ENCODE measurements around the gene RNASE9. TPM values are rescaled to one million over a fixed set of nuclear protein-coding genes. Genes with fewer than 3 reads are reported as not detected.
"Not testable (repeated sequence)": the region's sequence is repeated elsewhere in the genome, so short reads cannot be mapped to it uniquely, and the experiment has no call there.

RNASE9 gene
- total RNA-seq, 4 donors from 2014 or later = not detected

DNA sequence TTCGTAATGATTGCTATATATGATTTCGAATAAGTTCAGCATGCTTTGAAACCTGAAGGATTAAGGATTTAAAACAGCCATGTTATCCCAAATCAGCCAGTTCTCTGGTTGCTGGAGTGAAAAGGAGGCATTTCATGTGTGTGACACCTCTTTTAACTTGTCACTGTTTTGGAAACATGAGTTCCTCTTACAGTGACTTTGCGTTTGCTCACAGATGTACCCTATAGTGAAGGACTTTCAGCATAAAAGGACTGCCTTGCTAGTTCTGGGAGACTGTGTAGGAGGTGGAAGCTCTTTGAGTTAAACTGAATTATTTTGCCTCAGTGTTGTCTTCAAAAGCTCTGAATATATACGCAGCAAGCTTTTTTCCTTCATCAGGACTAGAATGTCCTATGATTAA, 19.4 kb upstream of the RNASE9 start:
- H3K4me1 ChIP-seq = no peaks in the 10 kb centered on the region
- H3K27ac ChIP-seq = no peak overlapping the region
- H3K9me3 ChIP-seq = no peaks in the 10 kb centered on the region
- ATAC-seq = no peak
- TF ChIP-seq, protein P1, sequence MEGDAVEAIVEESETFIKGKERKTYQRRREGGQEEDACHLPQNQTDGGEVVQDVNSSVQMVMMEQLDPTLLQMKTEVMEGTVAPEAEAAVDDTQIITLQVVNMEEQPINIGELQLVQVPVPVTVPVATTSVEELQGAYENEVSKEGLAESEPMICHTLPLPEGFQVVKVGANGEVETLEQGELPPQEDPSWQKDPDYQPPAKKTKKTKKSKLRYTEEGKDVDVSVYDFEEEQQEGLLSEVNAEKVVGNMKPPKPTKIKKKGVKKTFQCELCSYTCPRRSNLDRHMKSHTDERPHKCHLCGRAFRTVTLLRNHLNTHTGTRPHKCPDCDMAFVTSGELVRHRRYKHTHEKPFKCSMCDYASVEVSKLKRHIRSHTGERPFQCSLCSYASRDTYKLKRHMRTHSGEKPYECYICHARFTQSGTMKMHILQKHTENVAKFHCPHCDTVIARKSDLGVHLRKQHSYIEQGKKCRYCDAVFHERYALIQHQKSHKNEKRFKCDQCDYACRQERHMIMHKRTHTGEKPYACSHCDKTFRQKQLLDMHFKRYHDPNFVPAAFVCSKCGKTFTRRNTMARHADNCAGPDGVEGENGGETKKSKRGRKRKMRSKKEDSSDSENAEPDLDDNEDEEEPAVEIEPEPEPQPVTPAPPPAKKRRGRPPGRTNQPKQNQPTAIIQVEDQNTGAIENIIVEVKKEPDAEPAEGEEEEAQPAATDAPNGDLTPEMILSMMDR (IDR thresholded peaks at IDR 0.05 in 4 of 5, conservative IDR thresholded peaks at IDR 0.05 in 1 of 5) = no peak
- TF ChIP-seq POLR2A (IDR thresholded peaks at IDR 0.05) = no peak
- in situ Hi-C loops (cut with MboI; ENCODE audit: low sequenced_read_pairs in 4 of 4) = no loop called here
- H3K4me3 ChIP-seq = no peak overlapping the region
- H3K36me3 ChIP-seq = no peaks in the 10 kb centered on the region
- intact Hi-C loops (cut with DNase I; ENCODE audit: low total_unique reads) = no loop called here
- no peak for DNase-seq
- H3K27me3 ChIP-seq = no peaks in the 10 kb centered on the region

DNA sequence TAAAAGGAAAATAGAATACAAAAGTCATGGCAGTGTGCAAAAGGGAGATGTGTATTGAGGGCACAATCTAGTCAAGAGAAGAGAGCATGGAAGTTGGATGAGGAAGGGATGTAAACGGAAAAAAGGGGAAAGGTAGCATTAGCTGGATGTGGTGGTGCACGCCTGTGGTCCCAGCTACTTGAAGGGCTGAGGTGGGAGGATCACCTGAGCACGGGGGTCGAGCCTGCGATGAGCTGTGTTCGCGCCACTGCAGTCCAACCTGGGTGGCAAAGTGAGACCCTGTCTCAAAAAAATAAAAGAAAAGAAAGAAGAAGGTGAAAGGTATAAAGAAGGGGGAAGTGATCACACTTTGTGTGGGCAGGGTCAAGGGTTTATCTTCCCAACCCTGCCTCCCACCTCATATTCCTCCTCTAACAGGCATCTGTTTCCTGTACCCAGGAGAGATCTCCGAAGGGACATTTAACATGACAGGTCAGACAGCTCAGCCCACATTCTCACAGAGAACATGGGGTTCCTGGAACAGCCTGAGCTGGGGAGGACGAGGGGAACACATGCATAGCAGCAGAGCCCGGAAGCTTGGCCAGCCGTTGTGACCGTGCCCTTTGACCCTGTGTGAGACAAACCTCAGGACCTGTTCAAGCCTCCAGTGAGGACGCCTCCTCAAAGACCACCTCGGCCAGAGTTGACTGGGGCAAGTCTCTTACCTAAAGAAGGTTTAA, 18.1 kb upstream of the RNASE9 start:
- H3K9me3 ChIP-seq = no peaks in the 10 kb centered on the region
- TF ChIP-seq, protein P1 (IDR thresholded peaks at IDR 0.05 in 4 of 5, conservative IDR thresholded peaks at IDR 0.05 in 1 of 5) = no peak
- no peak for TF ChIP-seq POLR2A (IDR thresholded peaks at IDR 0.05)
- H3K36me3 ChIP-seq = no peaks in the 10 kb centered on the region
- H3K4me1 ChIP-seq = no peaks in the 10 kb centered on the region
- in situ Hi-C loops (cut with MboI; ENCODE audit: low sequenced_read_pairs in 4 of 4) = no loop called here
- intact Hi-C loops (cut with DNase I; ENCODE audit: low total_unique reads) = no loop called here
- no peak for DNase-seq
- ATAC-seq = no peak
- H3K27me3 ChIP-seq = no peaks in the 10 kb centered on the region
- no peak overlapping the region for H3K27ac ChIP-seq
- H3K4me3 ChIP-seq = no peak overlapping the region

DNA sequence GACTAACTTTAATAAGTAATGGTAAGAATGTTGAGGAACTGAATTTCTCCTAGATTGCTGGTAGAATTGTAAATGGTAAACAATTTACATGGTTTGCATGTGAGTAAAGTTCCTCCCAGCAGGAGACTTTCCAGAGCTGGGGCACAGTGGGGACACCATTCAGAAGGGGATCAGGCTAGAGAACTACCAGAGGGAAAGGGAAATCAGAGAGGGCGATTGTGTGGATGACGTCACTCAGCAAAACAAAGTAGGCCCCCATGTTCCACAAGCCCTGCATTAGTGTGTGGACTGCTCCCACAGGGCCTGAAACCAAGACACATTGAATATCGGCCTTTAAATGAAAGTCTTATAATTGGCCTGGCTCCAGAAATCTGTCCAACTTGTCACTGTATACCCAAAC, 17.5 kb upstream of the RNASE9 start:
- Histone ChIP-seq H3K27me3 (no peaks in the 10 kb centered on the region), H3K27ac (no peak overlapping the region), H3K4me1 (no peaks in the 10 kb centered on the region), H3K9me3 (no peaks in the 10 kb centered on the region), H3K4me3 (no peak overlapping the region), H3K36me3 (no peaks in the 10 kb centered on the region)
- intact Hi-C loops (cut with DNase I; ENCODE audit: low total_unique reads) (no loop called here), in situ Hi-C loops (cut with MboI; ENCODE audit: low sequenced_read_pairs in 4 of 4) (no loop called here)
- no peak for TF ChIP-seq POLR2A (IDR thresholded peaks at IDR 0.05)
- TF ChIP-seq, protein P1 (IDR thresholded peaks at IDR 0.05 in 4 of 5, conservative IDR thresholded peaks at IDR 0.05 in 1 of 5) = no peak
- no peak for DNase-seq
- ATAC-seq = no peak

DNA sequence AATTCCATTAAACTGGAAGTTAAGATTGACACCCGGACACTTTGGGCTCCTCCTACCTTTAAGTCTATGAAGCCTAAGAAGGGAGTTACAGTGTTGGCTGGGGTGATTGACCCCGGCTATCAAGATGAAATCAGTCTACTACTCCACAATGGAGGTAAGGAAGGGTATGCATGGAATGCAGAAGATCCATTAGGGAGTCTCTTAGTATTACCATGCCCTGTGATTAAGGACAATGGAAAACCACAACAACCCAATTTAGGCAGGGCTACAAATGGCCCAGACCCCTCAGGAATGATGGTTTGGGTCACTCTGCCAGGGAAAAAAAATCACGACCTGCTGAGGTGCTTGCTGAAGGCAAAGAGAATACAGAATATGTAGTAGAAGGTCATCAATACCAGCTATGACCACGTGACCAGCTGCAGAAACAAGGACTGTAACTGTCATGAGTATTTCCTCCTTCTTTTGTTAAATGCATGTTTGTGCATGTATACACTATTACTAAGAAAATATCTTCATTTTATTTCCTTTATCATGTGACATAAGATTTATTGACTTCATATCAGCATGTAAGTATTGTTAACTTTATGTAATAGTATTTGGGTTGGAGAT, 11.6 kb upstream of the RNASE9 start:
- intact Hi-C loops (cut with DNase I; ENCODE audit: low total_unique reads); in situ Hi-C loops (cut with MboI; ENCODE audit: low sequenced_read_pairs in 4 of 4): not testable (repeated sequence)

DNA sequence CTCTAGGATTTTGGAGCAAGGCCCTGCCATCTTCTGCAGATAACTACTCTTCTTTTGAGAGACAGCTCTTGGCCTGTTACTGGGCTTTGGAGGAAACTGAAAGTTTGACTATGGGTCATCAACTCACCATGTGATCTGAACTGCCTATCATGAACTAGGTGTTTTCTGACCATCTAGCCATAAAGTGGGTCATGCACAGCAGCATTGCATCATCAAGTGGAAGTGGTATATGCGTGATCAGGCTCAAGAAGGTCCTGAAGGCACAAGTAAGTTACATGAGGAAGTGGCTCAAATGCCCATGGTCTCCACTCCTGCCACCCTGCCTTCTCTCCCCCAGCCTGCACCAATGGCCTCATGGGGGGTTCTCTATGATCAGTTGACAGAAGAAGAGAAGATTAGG, 9.9 kb upstream of the RNASE9 start:
- H3K36me3 ChIP-seq; ATAC-seq; H3K4me1 ChIP-seq; H3K4me3 ChIP-seq; intact Hi-C loops (cut with DNase I; ENCODE audit: low total_unique reads); H3K27me3 ChIP-seq; H3K27ac ChIP-seq; DNase-seq; H3K9me3 ChIP-seq; in situ Hi-C loops (cut with MboI; ENCODE audit: low sequenced_read_pairs in 4 of 4): not testable (repeated sequence)

More for the DNA sequence above, 11.6 kb upstream of the RNASE9 start:
- H3K4me3 ChIP-seq, H3K9me3 ChIP-seq, H3K4me1 ChIP-seq, H3K27me3 ChIP-seq, H3K36me3 ChIP-seq, DNase-seq, ATAC-seq, H3K27ac ChIP-seq: not testable (repeated sequence)

DNA sequence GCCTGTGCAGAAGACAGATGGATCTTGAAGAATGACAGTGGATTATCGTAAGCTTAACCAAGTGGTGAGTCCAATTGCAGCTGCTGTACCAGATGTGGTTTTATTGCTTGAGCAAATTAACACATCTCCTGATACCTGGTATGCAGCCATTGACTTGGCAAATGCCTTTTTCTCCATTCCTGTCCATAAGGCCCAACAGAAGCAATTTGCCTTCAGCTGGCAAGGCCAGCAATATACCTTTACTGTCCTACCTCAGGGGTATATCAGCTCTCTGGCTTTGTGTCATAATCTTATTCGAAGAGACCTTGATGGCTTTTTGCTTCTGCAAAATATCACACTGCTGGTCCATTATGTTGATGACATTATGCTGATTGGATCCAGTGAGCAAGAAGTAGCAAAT, 9.0 kb upstream of the RNASE9 start:
- H3K4me3 ChIP-seq; H3K27ac ChIP-seq; H3K36me3 ChIP-seq; H3K27me3 ChIP-seq; ATAC-seq; H3K4me1 ChIP-seq; DNase-seq; intact Hi-C loops (cut with DNase I; ENCODE audit: low total_unique reads); H3K9me3 ChIP-seq; in situ Hi-C loops (cut with MboI; ENCODE audit: low sequenced_read_pairs in 4 of 4): not testable (repeated sequence)
